Measurements from ENCODE around the gene STRA8.

DNA sequence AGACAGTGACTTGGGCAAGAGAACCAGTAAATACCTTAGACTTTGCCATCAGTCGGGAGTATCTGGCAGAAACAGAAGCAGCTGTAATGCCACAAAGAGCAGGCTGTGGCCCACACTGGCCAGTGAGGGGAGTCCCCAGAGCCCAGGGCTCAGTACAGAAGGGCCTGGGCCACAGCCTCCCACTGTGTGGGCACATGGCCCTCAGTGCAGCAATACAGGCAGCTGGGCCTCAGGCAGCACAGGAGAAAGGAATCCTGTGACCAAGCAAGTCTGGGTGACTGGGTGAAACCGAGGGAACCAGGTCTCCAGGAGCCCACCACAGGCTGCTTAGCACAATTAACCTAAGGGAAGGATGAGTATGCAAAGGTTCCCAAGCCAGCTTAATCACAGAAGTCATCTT is 36.3 kb upstream of the STRA8 start:
- TF ChIP-seq, protein P1, sequence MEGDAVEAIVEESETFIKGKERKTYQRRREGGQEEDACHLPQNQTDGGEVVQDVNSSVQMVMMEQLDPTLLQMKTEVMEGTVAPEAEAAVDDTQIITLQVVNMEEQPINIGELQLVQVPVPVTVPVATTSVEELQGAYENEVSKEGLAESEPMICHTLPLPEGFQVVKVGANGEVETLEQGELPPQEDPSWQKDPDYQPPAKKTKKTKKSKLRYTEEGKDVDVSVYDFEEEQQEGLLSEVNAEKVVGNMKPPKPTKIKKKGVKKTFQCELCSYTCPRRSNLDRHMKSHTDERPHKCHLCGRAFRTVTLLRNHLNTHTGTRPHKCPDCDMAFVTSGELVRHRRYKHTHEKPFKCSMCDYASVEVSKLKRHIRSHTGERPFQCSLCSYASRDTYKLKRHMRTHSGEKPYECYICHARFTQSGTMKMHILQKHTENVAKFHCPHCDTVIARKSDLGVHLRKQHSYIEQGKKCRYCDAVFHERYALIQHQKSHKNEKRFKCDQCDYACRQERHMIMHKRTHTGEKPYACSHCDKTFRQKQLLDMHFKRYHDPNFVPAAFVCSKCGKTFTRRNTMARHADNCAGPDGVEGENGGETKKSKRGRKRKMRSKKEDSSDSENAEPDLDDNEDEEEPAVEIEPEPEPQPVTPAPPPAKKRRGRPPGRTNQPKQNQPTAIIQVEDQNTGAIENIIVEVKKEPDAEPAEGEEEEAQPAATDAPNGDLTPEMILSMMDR (conservative IDR thresholded peaks at IDR 0.05), result no peak
- TF ChIP-seq EZH2 (IDR thresholded peaks at IDR 0.05; ENCODE audit: low read depth), result no peak

All from PC-9 (cell line).